ENCODE results near the gene GIMD1.

GRCh38 chr4:106358899-106359298, 9.7 kb downstream of the GIMD1 start:
- TF ChIP-seq CTCF (IDR thresholded peaks at IDR 0.05; ENCODE audit: low read depth, low read length, missing input control), result no peak
- no peak for TF ChIP-seq SP1 (IDR thresholded peaks at IDR 0.05)
- TF ChIP-seq MAX (IDR thresholded peaks at IDR 0.05), result no peak
- no peak for TF ChIP-seq TAF1 (conservative IDR thresholded peaks at IDR 0.05)
- no peak for TF ChIP-seq REST (IDR thresholded peaks at IDR 0.05)
- TF ChIP-seq YY1 (IDR thresholded peaks at IDR 0.05), result no peak
- TF ChIP-seq GABPA (IDR thresholded peaks at IDR 0.05 in 1 of 2, conservative IDR thresholded peaks at IDR 0.05 in 1 of 2), result no peak
- no peak for TF ChIP-seq FOXA1 (IDR thresholded peaks at IDR 0.05)
- TF ChIP-seq RAD21 (IDR thresholded peaks at IDR 0.05), result no peak
